GM12878 (cell line): Measurements from ENCODE around the gene PRPSAP2. TPM values are rescaled to one million over a fixed set of nuclear protein-coding genes. Genes with fewer than 3 reads are reported as not detected.

Experiments used
- CHD2 ChIP-seq: IDR thresholded peaks from 2 replicates; pipeline ENCODE4 v1.6.1; 2011; ENCODE audit warnings: low read depth, low read length, improper control_type of control experiment, borderline replicate concordance
- EP300 ChIP-seq, 2 experiments: fragments of 150-350 bp in 1 of 2; IDR thresholded peaks; 2 replicates each; pipeline ENCODE4 v1.6.1; 2011 to 2012; ENCODE audit warnings: low read depth in 2 of 2, low read length in 2 of 2, borderline replicate concordance in 1 of 2, improper control_type of control experiment in 1 of 2, inconsistent platforms in 1 of 2; ENCODE audit not compliant: control insufficient read depth in 1 of 2
- HCFC1 ChIP-seq: fragments of 150-350 bp; IDR thresholded peaks from 2 replicates; pipeline ENCODE4 v1.6.1; 2014; ENCODE audit warnings: low read length
- KDM1A ChIP-seq: fragments of 200-600 bp; sonication (generic); IDR thresholded peaks from 2 replicates; pipeline ENCODE4 v1.6.1; 2016; ENCODE audit warnings: borderline replicate concordance
- MTA2 ChIP-seq: fragments of 450-650 bp; IDR thresholded peaks from 2 replicates; pipeline ENCODE4 v1.6.1; 2016; ENCODE audit warnings: low read depth, mild to moderate bottlenecking, moderate library complexity
- PML ChIP-seq: IDR thresholded peaks from 2 replicates; pipeline ENCODE4 v1.6.1; 2012; ENCODE audit warnings: low read length, inconsistent platforms
- RAD21 ChIP-seq: IDR thresholded peaks from 2 replicates; pipeline ENCODE4 v1.6.1; 2011; ENCODE audit warnings: mild to moderate bottlenecking, low read depth, low read length, moderate library complexity; ENCODE audit not compliant: insufficient read depth
- SIN3A ChIP-seq: IDR thresholded peaks from 2 replicates; pipeline ENCODE4 v1.6.1; 2012; ENCODE audit warnings: low read depth, low read length, improper control_type of control experiment
- SMAD1 ChIP-seq: fragments of 450-650 bp; IDR thresholded peaks from 2 replicates; pipeline ENCODE4 v1.6.1; 2018; ENCODE audit warnings: mild to moderate bottlenecking, low read depth; ENCODE audit not compliant: partially characterized antibody
- STAT1 ChIP-seq: fragments of 450-650 bp; conservative IDR thresholded peaks from 2 replicates; pipeline ENCODE4 v1.6.1; 2014; ENCODE audit warnings: antibody characterized with exemption, mild to moderate bottlenecking
- SUPT20H ChIP-seq: IDR thresholded peaks from 2 replicates; pipeline ENCODE4 v1.6.1; 2011; ENCODE audit warnings: low read depth, mild to moderate bottlenecking, low read length, moderate library complexity, borderline replicate concordance; ENCODE audit not compliant: control insufficient read depth
- ZBED1 ChIP-seq: IDR thresholded peaks from 2 replicates; pipeline ENCODE4 v1.6.1; 2016; ENCODE audit warnings: borderline replicate concordance
- ZNF384 ChIP-seq: IDR thresholded peaks from 2 replicates; pipeline ENCODE4 v1.6.1; 2012; ENCODE audit warnings: low read depth, mild to moderate bottlenecking, low read length, improper control_type of control experiment, borderline replicate concordance
- ZZZ3 ChIP-seq: IDR thresholded peaks from 2 replicates; pipeline ENCODE4 v1.6.1; 2011; ENCODE audit warnings: low read depth; ENCODE audit not compliant: control insufficient read depth, insufficient read length
- polyA plus RNA-seq, 11 experiments: library from polyadenylated mRNA; depleted of rRNA in 4 of 11; unstranded in 6 of 11; stranded (reverse) in 5 of 11; fragments of >200 nt; fragmentation: Nextera tagmentation in 4 of 11; fragmentation: Illumina TruSeq in 1 of 11; extraction: Ambion mirVana in 4 of 11; extraction: Trizol in 1 of 11; gene quantifications; 1 replicate in 1 of 11; 2 replicates in 10 of 11; pipeline versions ENCODE4 v1.2.1 to v1.2.3, GENCODE V29; 2011 to 2016; ENCODE audit warnings: inconsistent platforms in 2 of 11, missing spikeins in 2 of 11, low read depth in 1 of 11
- total RNA-seq, 4 experiments: library from RNA; depleted of rRNA in 3 of 4; stranded (reverse); fragments of >200 nt in 3 of 4; fragmentation: Illumina TruSeq in 1 of 4; extraction: Trizol in 1 of 4; gene quantifications; 2 replicates each; pipeline versions ENCODE4 v1.2.1 to v1.2.3, GENCODE V29; 2013 to 2021
- TF ChIP-seq, protein P1 (sequence below): fragments of 450-650 bp; formaldehyde crosslinking; IDR thresholded peaks from 2 replicates; pipeline ENCODE4 v1.4.0; 2020; ENCODE audit warnings: mild to moderate bottlenecking, moderate library complexity
- TF ChIP-seq, protein P2 (sequence below): fragments of 450-650 bp; IDR thresholded peaks from 2 replicates; pipeline ENCODE4 v1.6.1; 2016; ENCODE audit warnings: mild to moderate bottlenecking
- TF ChIP-seq, protein P3 (sequence below): IDR thresholded peaks from 2 replicates; pipeline ENCODE4 v1.6.1; 2011; ENCODE audit warnings: low read depth, low read length, improper control_type of control experiment, borderline replicate concordance
- TF ChIP-seq, protein P4 (sequence below): IDR thresholded peaks from 2 replicates; pipeline ENCODE4 v1.6.1; 2012; ENCODE audit warnings: low read depth, low read length, improper control_type of control experiment
- TF ChIP-seq, protein P5 (sequence below): fragments of 450-650 bp; IDR thresholded peaks from 2 replicates; pipeline ENCODE4 v1.6.1; 2017; ENCODE audit warnings: antibody characterized with exemption, mild to moderate bottlenecking, moderate library complexity

The PRPSAP2 gene
- total and polyA plus RNA-seq, 10 of the 15 experiments (the other 5 are each of a cell fraction or from before 2014, with no cell fraction given) = 33.2 to 102 (median 83.8) TPM

DNA sequence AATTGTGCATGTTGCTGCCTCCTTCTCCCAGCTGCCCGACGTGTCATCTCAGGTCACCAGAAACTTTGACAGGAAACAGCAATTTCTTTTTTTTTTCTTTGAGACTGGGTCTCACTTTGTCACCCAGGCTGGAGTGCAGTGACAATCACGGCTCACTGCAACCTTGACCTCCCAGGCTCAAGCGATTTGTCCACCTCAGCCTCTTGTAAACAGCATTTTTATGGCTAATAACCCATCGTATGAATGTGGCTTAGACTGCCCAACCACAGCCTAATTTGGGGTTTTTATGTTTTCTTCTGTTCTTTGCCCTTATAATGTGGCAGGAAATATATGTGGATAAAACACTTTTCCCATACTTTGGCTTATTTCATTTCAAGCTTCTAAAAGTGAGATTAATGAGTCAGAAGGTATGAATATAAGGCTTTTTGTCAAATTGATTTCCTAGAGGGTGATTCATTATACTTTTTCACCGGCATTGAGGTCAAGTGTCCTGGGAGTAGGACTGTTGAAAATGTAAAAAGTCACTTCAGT is 63.0 kb downstream of the PRPSAP2 start (continued):
- TF ChIP-seq, protein P1, sequence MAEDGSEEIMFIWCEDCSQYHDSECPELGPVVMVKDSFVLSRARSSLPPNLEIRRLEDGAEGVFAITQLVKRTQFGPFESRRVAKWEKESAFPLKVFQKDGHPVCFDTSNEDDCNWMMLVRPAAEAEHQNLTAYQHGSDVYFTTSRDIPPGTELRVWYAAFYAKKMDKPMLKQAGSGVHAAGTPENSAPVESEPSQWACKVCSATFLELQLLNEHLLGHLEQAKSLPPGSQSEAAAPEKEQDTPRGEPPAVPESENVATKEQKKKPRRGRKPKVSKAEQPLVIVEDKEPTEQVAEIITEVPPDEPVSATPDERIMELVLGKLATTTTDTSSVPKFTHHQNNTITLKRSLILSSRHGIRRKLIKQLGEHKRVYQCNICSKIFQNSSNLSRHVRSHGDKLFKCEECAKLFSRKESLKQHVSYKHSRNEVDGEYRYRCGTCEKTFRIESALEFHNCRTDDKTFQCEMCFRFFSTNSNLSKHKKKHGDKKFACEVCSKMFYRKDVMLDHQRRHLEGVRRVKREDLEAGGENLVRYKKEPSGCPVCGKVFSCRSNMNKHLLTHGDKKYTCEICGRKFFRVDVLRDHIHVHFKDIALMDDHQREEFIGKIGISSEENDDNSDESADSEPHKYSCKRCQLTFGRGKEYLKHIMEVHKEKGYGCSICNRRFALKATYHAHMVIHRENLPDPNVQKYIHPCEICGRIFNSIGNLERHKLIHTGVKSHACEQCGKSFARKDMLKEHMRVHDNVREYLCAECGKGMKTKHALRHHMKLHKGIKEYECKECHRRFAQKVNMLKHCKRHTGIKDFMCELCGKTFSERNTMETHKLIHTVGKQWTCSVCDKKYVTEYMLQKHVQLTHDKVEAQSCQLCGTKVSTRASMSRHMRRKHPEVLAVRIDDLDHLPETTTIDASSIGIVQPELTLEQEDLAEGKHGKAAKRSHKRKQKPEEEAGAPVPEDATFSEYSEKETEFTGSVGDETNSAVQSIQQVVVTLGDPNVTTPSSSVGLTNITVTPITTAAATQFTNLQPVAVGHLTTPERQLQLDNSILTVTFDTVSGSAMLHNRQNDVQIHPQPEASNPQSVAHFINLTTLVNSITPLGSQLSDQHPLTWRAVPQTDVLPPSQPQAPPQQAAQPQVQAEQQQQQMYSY = no peak
- TF ChIP-seq MTA2 = peak; percentile 76; the same call in 1 of the 2 replicates
- no peak for TF ChIP-seq SIN3A
- no peak for TF ChIP-seq SUPT20H
- 0 out of 2 replicates have a peak, but pooled peaks have one; percentile 34 for TF ChIP-seq CHD2
- no peak for TF ChIP-seq STAT1
- TF ChIP-seq, protein P2, sequence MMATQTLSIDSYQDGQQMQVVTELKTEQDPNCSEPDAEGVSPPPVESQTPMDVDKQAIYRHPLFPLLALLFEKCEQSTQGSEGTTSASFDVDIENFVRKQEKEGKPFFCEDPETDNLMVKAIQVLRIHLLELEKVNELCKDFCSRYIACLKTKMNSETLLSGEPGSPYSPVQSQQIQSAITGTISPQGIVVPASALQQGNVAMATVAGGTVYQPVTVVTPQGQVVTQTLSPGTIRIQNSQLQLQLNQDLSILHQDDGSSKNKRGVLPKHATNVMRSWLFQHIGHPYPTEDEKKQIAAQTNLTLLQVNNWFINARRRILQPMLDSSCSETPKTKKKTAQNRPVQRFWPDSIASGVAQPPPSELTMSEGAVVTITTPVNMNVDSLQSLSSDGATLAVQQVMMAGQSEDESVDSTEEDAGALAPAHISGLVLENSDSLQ = peak; percentile 71; the same call in 1 of the 2 replicates
- TF ChIP-seq HCFC1 = no peak
- peak; percentile 81 for TF ChIP-seq ZNF384
- TF ChIP-seq, protein P3, sequence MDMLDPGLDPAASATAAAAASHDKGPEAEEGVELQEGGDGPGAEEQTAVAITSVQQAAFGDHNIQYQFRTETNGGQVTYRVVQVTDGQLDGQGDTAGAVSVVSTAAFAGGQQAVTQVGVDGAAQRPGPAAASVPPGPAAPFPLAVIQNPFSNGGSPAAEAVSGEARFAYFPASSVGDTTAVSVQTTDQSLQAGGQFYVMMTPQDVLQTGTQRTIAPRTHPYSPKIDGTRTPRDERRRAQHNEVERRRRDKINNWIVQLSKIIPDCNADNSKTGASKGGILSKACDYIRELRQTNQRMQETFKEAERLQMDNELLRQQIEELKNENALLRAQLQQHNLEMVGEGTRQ = no peak
- TF ChIP-seq RAD21 = no peak
- no peak for TF ChIP-seq ZZZ3
- TF ChIP-seq ZBED1 = no peak
- TF ChIP-seq PML = no peak
- TF ChIP-seq, protein P4, sequence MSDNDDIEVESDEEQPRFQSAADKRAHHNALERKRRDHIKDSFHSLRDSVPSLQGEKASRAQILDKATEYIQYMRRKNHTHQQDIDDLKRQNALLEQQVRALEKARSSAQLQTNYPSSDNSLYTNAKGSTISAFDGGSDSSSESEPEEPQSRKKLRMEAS = no peak
- no peak for TF ChIP-seq KDM1A
- TF ChIP-seq SMAD1 = peak; percentile 57
- TF ChIP-seq, protein P5, sequence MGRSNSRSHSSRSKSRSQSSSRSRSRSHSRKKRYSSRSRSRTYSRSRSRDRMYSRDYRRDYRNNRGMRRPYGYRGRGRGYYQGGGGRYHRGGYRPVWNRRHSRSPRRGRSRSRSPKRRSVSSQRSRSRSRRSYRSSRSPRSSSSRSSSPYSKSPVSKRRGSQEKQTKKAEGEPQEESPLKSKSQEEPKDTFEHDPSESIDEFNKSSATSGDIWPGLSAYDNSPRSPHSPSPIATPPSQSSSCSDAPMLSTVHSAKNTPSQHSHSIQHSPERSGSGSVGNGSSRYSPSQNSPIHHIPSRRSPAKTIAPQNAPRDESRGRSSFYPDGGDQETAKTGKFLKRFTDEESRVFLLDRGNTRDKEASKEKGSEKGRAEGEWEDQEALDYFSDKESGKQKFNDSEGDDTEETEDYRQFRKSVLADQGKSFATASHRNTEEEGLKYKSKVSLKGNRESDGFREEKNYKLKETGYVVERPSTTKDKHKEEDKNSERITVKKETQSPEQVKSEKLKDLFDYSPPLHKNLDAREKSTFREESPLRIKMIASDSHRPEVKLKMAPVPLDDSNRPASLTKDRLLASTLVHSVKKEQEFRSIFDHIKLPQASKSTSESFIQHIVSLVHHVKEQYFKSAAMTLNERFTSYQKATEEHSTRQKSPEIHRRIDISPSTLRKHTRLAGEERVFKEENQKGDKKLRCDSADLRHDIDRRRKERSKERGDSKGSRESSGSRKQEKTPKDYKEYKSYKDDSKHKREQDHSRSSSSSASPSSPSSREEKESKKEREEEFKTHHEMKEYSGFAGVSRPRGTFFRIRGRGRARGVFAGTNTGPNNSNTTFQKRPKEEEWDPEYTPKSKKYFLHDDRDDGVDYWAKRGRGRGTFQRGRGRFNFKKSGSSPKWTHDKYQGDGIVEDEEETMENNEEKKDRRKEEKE = no peak
- TF ChIP-seq EP300 (IDR thresholded peaks at IDR 0.05; ENCODE audit: borderline replicate concordance in 1 of 2, control insufficient read depth in 1 of 2, low read depth in 2 of 2, low read length in 2 of 2) = peak in 1 of 2 experiments; percentile 51; a peak in 2 of 4 replicates
